ENCODE results near the gene TTYH2. TPM values are rescaled to one million over a fixed set of nuclear protein-coding genes. Genes with fewer than 3 reads are reported as not detected.

The TTYH2 gene
- total RNA-seq, 1 donor from 2014 or later, result 12.4 TPM

- Mint-ChIP-seq H3K9me3 (no peaks in the 10 kb centered on the region), H3K27ac (peak overlapping the region; percentile 63), H3K4me3 (no peak overlapping the region), H3K4me1 (ENCODE audit: unreplicated experiment) (peaks cover 19% of the 10 kb centered on the region), H3K36me3 (no peaks in the 10 kb centered on the region), H3K27me3 (peaks cover 43% of the 10 kb centered on the region)
- DNase-seq (ENCODE audit: extremely low spot score, unreplicated experiment), result no peak
- TF ChIP-seq, protein P1, sequence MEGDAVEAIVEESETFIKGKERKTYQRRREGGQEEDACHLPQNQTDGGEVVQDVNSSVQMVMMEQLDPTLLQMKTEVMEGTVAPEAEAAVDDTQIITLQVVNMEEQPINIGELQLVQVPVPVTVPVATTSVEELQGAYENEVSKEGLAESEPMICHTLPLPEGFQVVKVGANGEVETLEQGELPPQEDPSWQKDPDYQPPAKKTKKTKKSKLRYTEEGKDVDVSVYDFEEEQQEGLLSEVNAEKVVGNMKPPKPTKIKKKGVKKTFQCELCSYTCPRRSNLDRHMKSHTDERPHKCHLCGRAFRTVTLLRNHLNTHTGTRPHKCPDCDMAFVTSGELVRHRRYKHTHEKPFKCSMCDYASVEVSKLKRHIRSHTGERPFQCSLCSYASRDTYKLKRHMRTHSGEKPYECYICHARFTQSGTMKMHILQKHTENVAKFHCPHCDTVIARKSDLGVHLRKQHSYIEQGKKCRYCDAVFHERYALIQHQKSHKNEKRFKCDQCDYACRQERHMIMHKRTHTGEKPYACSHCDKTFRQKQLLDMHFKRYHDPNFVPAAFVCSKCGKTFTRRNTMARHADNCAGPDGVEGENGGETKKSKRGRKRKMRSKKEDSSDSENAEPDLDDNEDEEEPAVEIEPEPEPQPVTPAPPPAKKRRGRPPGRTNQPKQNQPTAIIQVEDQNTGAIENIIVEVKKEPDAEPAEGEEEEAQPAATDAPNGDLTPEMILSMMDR (conservative IDR thresholded peaks at IDR 0.05), result no peak
These were observed 15.6 kb upstream of the TTYH2 start for GRCh38 chr17:74197801-74198200.

DNA sequence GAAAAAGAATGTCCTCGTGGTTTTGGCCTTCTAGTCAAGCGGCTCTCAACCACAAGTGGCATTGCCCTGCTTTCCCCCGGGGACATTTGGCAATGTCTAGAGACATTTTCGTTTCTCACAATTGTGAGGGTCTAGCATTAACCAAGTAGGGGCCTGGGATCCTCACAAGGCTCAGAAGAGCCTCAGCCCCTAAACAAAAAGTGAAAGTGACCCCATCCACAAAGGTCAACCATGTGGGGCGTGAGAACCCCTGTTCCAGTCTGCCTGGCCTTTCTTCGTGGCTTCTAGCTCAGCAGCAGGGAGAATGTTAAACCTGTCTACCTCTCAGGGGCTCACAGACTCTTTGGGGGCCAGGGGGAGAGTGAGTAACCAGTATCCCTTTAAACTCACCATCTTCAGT lies 14.7 kb upstream of the TTYH2 start:
- no peaks in the 10 kb centered on the region for H3K9me3 Mint-ChIP-seq
- no peak for DNase-seq (ENCODE audit: extremely low spot score, unreplicated experiment)
- peaks cover 23% of the 10 kb centered on the region for H3K4me1 Mint-ChIP-seq (ENCODE audit: unreplicated experiment)
- peaks cover 4% of the 10 kb centered on the region for H3K36me3 Mint-ChIP-seq
- TF ChIP-seq, protein P1 (conservative IDR thresholded peaks at IDR 0.05), result no peak
- H3K27ac Mint-ChIP-seq, result no peak overlapping the region
- no peak overlapping the region for H3K4me3 Mint-ChIP-seq
- peaks cover 46% of the 10 kb centered on the region for H3K27me3 Mint-ChIP-seq

DNA sequence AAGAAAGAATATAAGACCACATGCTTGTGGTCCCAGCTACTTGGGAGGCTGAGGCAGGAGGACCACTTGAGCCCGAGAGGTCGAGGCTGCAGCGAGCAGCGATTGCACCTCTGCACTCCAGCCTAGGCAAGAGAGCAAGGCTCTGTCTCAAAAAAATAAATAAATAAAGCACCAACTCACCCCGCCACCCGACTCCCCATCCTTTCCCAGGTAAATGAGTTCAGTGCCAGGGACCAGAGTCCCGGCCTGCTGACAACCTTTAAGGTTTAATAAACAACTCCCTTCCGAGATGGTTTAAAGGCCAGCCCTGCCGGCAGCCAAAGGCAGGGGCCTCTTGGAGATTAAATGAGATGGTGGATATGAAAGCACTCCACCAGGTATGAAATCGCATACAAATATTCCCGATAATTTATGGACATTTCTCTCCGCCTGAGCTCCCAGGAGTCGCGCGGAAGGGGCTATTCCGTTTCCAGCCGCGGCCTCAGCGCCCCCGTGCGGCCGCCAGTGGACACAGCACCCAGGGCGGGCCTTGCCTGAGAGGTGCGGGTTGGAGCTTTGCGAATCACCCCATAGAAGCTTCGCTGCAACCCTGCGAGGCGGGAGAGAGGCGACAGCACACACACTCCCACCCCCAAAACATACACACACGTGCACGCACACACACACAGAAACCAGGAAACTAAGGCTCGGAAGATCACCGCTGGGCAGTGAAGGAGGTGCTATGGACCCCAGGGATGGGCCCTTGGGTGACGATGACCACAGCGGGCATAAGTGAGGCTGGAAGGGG lies 13.9 kb upstream of the TTYH2 start:
- Mint-ChIP-seq H3K36me3 (peaks cover 5% of the 10 kb centered on the region), H3K27ac (peak overlapping the region; percentile 16), H3K9me3 (no peaks in the 10 kb centered on the region), H3K4me1 (ENCODE audit: unreplicated experiment) (peaks cover 23% of the 10 kb centered on the region), H3K27me3 (peaks cover 43% of the 10 kb centered on the region), H3K4me3 (peak overlapping the region; percentile 72)
- peak; percentile 86 for DNase-seq (ENCODE audit: extremely low spot score, unreplicated experiment)
- TF ChIP-seq, protein P1 (conservative IDR thresholded peaks at IDR 0.05), result peak; percentile 98

DNA sequence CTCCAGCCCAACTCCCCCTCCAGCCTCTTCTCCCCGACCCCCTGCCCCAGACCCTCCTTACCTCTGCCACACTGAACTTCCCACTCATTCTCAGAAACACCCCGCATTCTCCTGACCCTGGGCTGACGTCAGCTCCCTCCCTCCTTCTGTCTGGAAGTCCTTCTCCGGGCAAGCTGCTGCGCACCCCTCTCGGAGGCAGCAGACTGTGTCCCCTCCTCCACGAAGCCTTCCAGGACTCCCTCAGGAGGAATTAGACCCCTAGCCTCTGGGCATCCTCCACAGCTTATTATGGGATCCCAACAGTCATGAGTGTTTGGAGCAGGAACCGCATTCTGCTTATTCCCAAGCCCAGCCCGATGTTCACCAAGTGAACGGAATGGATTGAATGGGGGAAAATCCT lies 13.3 kb upstream of the TTYH2 start:
- no peak for DNase-seq (ENCODE audit: extremely low spot score, unreplicated experiment)
- Mint-ChIP-seq H3K36me3 (peaks cover 7% of the 10 kb centered on the region), H3K27ac (no peak overlapping the region), H3K4me1 (ENCODE audit: unreplicated experiment) (peaks cover 27% of the 10 kb centered on the region), H3K27me3 (peaks cover 38% of the 10 kb centered on the region), H3K4me3 (no peak overlapping the region), H3K9me3 (no peaks in the 10 kb centered on the region)
- TF ChIP-seq, protein P1 (conservative IDR thresholded peaks at IDR 0.05), result no peak

DNA sequence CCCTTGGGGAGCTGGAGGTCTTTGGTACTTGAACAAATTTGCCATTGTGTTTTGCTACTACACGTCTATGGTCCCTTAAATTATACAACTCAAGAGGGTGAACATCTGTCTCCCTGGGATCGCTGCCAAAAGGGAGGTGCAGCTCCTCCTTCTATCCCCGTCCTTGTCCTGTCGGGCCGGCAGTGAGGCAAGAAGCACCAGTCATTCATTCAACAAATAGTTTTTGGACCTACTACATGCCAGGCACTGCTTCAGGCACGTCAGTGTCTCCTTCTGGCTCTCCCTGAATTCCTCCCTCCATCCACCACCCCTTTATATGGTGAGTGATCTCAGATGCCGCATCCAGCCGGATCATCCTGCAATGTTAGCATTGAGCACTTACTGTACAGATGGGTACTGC lies 12.1 kb upstream of the TTYH2 start:
- Mint-ChIP-seq H3K27me3 (peaks cover 28% of the 10 kb centered on the region), H3K27ac (no peak overlapping the region), H3K4me3 (no peak overlapping the region), H3K36me3 (peaks cover 15% of the 10 kb centered on the region), H3K4me1 (ENCODE audit: unreplicated experiment) (peaks cover 33% of the 10 kb centered on the region), H3K9me3 (no peaks in the 10 kb centered on the region)
- DNase-seq (ENCODE audit: extremely low spot score, unreplicated experiment), result no peak
- TF ChIP-seq, protein P1 (conservative IDR thresholded peaks at IDR 0.05), result no peak

All from type B pancreatic cell (in vitro differentiated cells).